ENCODE data around the gene XPR1.

DNA sequence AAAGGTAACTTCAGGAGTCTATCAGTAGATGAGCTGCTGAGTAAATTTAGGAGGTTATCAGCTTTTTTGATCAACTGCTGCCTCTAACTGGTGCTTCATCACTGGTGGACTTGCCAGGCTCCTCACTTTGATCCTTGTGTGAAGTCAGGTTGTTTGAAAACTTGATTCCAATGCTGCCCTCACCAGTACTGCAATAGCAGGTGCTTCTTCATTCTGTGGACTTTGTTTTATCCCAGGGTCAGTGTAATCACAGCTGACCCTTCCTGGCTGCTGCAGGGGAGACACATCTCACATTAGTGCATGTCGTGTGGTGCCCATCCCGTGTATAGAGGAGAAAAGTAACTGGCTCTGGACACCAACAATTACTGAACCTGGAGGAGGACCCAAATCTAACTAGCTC lies 260.9 kb downstream of the XPR1 start:
- no peak for TF ChIP-seq CTCF (IDR thresholded peaks at IDR 0.05)
- no peak for TF ChIP-seq POLR2A (IDR thresholded peaks at IDR 0.05)
